ENCODE data around the gene LAMC1. TPM values are rescaled to one million over a fixed set of nuclear protein-coding genes. Genes with fewer than 3 reads are reported as not detected.

LAMC1 gene
- total RNA-seq, 1 experiment from 2014 or later, result 113 TPM

GRCh38 chr1:183100361-183100974 lies 77.2 kb downstream of the LAMC1 start:
- BruUV-seq (replicated peaks), result no TSS peak
- Histone ChIP-seq H3K9me3 (ENCODE audit: control insufficient read depth, insufficient read depth, low read depth, low read length) (no peaks in the 10 kb centered on the region), H3K4me3 (ENCODE audit: low read depth in 2 of 2, low read length in 2 of 2) (no peak overlapping the region), H3K27ac (ENCODE audit: low read length) (no peak overlapping the region), H3K27me3 (ENCODE audit: control insufficient read depth, insufficient read depth, low read length) (no peaks in the 10 kb centered on the region), H3K4me1 (ENCODE audit: control insufficient read depth, insufficient read depth, low read length) (peaks cover 7% of the 10 kb centered on the region), H3K36me3 (ENCODE audit: control insufficient read depth, insufficient read depth, low read length) (peaks cover 2% of the 10 kb centered on the region; the same call in 1 of the 2 replicates)
- DNase-seq (ENCODE audit: low read depth, low spot score), result no peak
- ChIA-PET CTCF (no interaction called here), POLR2A (no interaction called here)
- intact Hi-C loops (cut with micrococcal nuclease; ENCODE audit: unreplicated experiment) (no loop called here), in situ Hi-C loops (cut with HindIII; ENCODE audit: low pct_unique_long_range_greater_than_20kb, low sequenced_read_pairs) (no loop called here)
- ATAC-seq, result no peak
- TF ChIP-seq CTCF (IDR thresholded peaks at IDR 0.05), result no peak
- TF ChIP-seq SIN3A (IDR thresholded peaks at IDR 0.05; ENCODE audit: borderline replicate concordance, insufficient read depth, low read depth, low read length), result no peak
- no peak for TF ChIP-seq POLR2AphosphoS5 (IDR thresholded peaks at IDR 0.05; ENCODE audit: low read depth, low read length)
- TF ChIP-seq TCF7L2 (IDR thresholded peaks at IDR 0.05; ENCODE audit: low read depth, low read length), result no peak
- no peak for TF ChIP-seq REST (IDR thresholded peaks at IDR 0.05; ENCODE audit: insufficient read depth in 1 of 2, low read depth in 2 of 2, low read length in 1 of 2)

- Histone ChIP-seq H3K27me3 (ENCODE audit: control insufficient read depth, insufficient read depth, low read length) (no peaks in the 10 kb centered on the region), H3K36me3 (ENCODE audit: control insufficient read depth, insufficient read depth, low read length) (peaks cover 2% of the 10 kb centered on the region; the same call in 1 of the 2 replicates), H3K27ac (ENCODE audit: low read length) (no peak overlapping the region), H3K4me1 (ENCODE audit: control insufficient read depth, insufficient read depth, low read length) (peaks cover 7% of the 10 kb centered on the region), H3K4me3 (ENCODE audit: low read depth in 2 of 2, low read length in 2 of 2) (no peak overlapping the region), H3K9me3 (ENCODE audit: control insufficient read depth, insufficient read depth, low read depth, low read length) (no peaks in the 10 kb centered on the region)
- ChIA-PET POLR2A (no interaction called here), CTCF (no interaction called here)
- ATAC-seq, result no peak
- intact Hi-C loops (cut with micrococcal nuclease; ENCODE audit: unreplicated experiment) (no loop called here), in situ Hi-C loops (cut with HindIII; ENCODE audit: low pct_unique_long_range_greater_than_20kb, low sequenced_read_pairs) (no loop called here)
- no peak for DNase-seq (ENCODE audit: low read depth, low spot score)
- no peak for TF ChIP-seq REST (IDR thresholded peaks at IDR 0.05; ENCODE audit: insufficient read depth in 1 of 2, low read depth in 2 of 2, low read length in 1 of 2)
- TF ChIP-seq CTCF (IDR thresholded peaks at IDR 0.05), result no peak
- TF ChIP-seq POLR2AphosphoS5 (IDR thresholded peaks at IDR 0.05; ENCODE audit: low read depth, low read length), result no peak
- no peak for TF ChIP-seq SIN3A (IDR thresholded peaks at IDR 0.05; ENCODE audit: borderline replicate concordance, insufficient read depth, low read depth, low read length)
- no peak for TF ChIP-seq TCF7L2 (IDR thresholded peaks at IDR 0.05; ENCODE audit: low read depth, low read length)
- BruUV-seq (replicated peaks), result no TSS peak
Measured at GRCh38 chr1:183101081-183101480, 77.9 kb downstream of the LAMC1 start.

Data from Panc1 (cell line).